Prostate gland (tissue), 2 donors: ENCODE data around the gene CWF19L2. TPM values are rescaled to one million over a fixed set of nuclear protein-coding genes. Genes with fewer than 3 reads are reported as not detected.

ENCODE experiments used
- DNase-seq: peaks from one replicate; pipeline ENCODE4 v3.0.0-alpha.2; 2019; ENCODE audit warnings: low spot score
- H3K27ac ChIP-seq, 2 donors: fragments of 200-600 bp; sonication (generic); 2 replicates each; pipeline ENCODE4 v1.5.1; 2017 to 2019
- H3K27me3 ChIP-seq: fragments of 200-600 bp; sonication (generic); replicated peaks from 2 replicates; pipeline ENCODE4 v1.5.1; 2019; ENCODE audit not compliant: insufficient read depth
- H3K36me3 ChIP-seq, 2 donors: fragments of 200-600 bp; sonication (generic); 1 replicate in 1 of 2; 2 replicates in 1 of 2; pipeline versions ENCODE4 v1.5.1 to v1.8.1; 2017 to 2019
- H3K4me1 ChIP-seq: fragments of 200-600 bp; sonication (generic); replicated peaks from 2 replicates; pipeline ENCODE4 v1.5.1; 2019
- H3K4me3 ChIP-seq, 2 donors: fragments of 200-600 bp; sonication (generic); 2 replicates each; pipeline ENCODE4 v1.5.1; 2017 to 2019
- H3K9me3 ChIP-seq: fragments of 200-600 bp; sonication (generic); 2 replicates; pipeline ENCODE4 v1.5.1; 2017
- POLR2A ChIP-seq: fragments of 450-650 bp; IDR thresholded peaks from one replicate; pipeline ENCODE4 v1.6.1; 2016; ENCODE audit warnings: antibody characterized with exemption, mild to moderate bottlenecking
- POLR2AphosphoS5 ChIP-seq: sonication (generic); formaldehyde crosslinking; IDR thresholded peaks from one replicate; pipeline ENCODE4 v1.6.1; 2017; ENCODE audit warnings: antibody characterized with exemption
- WGBS: methylation state at CpG from one replicate; pipeline ENCODE4 v1.1.5; 2018; 5-methylcytosine and 5-hydroxymethylcytosine counted together
- intact Hi-C: fragments of 100-400 bp; cut with DNase I; formaldehyde crosslinking; loops from one replicate; pipeline ENCODE4 v1.14.2; 2022
- total RNA-seq, 2 donors: library from RNA; depleted of rRNA; stranded (reverse); fragments of >200 nt; gene quantifications; one replicate each; pipeline ENCODE4 v1.1.0, GENCODE V29; 2016
- TF ChIP-seq, protein P1 (sequence below), 4 experiments: fragments of 200-600 bp in 2 of 4; fragments of 450-650 bp in 2 of 4; sonication (generic) in 2 of 4; IDR thresholded peaks; 1 replicate in 3 of 4; 2 replicates in 1 of 4; pipeline ENCODE4 v1.5.1; 2016 to 2019; ENCODE audit warnings: antibody characterized with exemption in 4 of 4, mild to moderate bottlenecking in 2 of 4, moderate library complexity in 2 of 4

CWF19L2 gene
- total RNA-seq, 2 donors from 2014 or later: 10.6 to 22.1 TPM

DNA sequence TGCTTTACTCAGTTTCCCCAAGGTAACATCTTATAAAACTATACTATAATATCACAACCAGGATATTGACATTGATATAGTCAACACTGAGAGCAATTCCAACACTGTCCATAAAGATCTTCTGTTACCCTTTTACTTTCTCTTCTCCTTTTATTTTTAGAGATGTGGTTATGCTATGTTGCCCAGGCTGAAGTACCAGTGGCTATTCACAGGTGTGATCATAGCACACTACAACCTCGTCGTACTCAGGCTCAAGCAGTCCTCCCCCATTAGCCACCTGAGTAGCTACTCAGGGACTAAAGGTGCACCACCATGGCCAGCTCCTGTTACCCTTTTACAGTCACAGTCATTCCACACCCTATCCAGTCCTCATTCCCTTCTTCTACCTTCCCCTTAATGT lies 119.7 kb downstream of the CWF19L2 start:
- no peaks in the 10 kb centered on the region for H3K4me1 ChIP-seq
- no peaks in the 10 kb centered on the region for H3K36me3 ChIP-seq
- no peak overlapping the region for H3K4me3 ChIP-seq
- WGBS: 92% methylated on average over 2 of the region's 2 CpGs
- no peak overlapping the region for H3K27ac ChIP-seq
- intact Hi-C loops: no loop called here
- no peak for DNase-seq
- H3K9me3 ChIP-seq: no peaks in the 10 kb centered on the region
- H3K27me3 ChIP-seq: no peaks in the 10 kb centered on the region
- TF ChIP-seq, protein P1, sequence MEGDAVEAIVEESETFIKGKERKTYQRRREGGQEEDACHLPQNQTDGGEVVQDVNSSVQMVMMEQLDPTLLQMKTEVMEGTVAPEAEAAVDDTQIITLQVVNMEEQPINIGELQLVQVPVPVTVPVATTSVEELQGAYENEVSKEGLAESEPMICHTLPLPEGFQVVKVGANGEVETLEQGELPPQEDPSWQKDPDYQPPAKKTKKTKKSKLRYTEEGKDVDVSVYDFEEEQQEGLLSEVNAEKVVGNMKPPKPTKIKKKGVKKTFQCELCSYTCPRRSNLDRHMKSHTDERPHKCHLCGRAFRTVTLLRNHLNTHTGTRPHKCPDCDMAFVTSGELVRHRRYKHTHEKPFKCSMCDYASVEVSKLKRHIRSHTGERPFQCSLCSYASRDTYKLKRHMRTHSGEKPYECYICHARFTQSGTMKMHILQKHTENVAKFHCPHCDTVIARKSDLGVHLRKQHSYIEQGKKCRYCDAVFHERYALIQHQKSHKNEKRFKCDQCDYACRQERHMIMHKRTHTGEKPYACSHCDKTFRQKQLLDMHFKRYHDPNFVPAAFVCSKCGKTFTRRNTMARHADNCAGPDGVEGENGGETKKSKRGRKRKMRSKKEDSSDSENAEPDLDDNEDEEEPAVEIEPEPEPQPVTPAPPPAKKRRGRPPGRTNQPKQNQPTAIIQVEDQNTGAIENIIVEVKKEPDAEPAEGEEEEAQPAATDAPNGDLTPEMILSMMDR (IDR thresholded peaks at IDR 0.05): no peak

DNA sequence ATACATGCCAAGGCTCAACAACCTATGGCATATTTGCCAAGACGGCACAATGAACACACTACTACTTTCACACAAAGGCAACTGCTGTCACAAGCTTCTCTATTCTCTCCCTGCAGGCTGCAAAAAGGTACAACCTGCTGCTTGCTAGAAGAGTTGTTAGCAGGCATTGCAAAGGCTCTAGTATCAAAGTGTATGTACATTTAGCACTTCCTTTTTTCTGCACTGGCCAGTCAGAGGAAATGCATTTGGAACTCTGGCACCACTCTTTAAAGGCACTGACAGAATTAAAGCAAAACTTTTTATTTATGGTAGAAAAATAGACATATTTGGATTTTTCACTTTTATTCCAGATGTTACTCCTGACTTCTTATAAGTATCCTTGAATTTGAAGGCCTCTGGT lies 125.9 kb downstream of the CWF19L2 start:
- no peak for DNase-seq
- TF ChIP-seq, protein P1 (IDR thresholded peaks at IDR 0.05): no peak
- TF ChIP-seq POLR2AphosphoS5 (no peak), POLR2A (no peak)
- Histone ChIP-seq H3K4me3 (no peak overlapping the region), H3K9me3 (no peaks in the 10 kb centered on the region), H3K4me1 (no peaks in the 10 kb centered on the region), H3K27ac (no peak overlapping the region), H3K27me3 (no peaks in the 10 kb centered on the region), H3K36me3 (no peaks in the 10 kb centered on the region)
- intact Hi-C loops: no loop called here
- 100% methylated on average over 1 of the region's 1 CpG for WGBS

DNA sequence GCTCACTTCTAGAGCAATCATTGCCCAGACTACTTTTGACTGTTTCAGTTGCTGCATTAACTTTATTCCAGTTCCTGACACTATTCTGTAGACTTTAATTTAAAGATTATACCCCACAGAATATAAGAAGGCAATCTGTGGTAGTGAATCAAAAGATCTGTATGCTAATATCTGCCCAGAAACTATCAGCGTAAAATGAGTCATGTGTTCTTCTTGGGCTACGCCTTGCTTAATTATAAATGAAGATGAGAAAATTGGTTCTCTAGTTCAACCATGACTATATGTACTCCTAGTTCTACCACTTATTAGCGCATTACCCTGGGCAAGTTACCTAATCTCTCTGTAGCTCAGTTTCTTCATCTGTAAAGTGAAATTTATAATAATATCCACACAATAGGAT lies 128.5 kb downstream of the CWF19L2 start:
- 99% methylated on average over 3 of the region's 3 CpGs for WGBS
- no peaks in the 10 kb centered on the region for H3K9me3 ChIP-seq
- H3K4me1 ChIP-seq: no peaks in the 10 kb centered on the region
- no peak overlapping the region for H3K27ac ChIP-seq
- no peak for DNase-seq
- peaks cover 0 to 3% of the 10 kb centered on the region in 2 donors for H3K36me3 ChIP-seq
- H3K4me3 ChIP-seq: no peak overlapping the region
- intact Hi-C loops: no loop called here
- TF ChIP-seq, protein P1 (IDR thresholded peaks at IDR 0.05): no peak
- TF ChIP-seq POLR2A: no peak
- TF ChIP-seq POLR2AphosphoS5: no peak
- H3K27me3 ChIP-seq: no peaks in the 10 kb centered on the region

DNA sequence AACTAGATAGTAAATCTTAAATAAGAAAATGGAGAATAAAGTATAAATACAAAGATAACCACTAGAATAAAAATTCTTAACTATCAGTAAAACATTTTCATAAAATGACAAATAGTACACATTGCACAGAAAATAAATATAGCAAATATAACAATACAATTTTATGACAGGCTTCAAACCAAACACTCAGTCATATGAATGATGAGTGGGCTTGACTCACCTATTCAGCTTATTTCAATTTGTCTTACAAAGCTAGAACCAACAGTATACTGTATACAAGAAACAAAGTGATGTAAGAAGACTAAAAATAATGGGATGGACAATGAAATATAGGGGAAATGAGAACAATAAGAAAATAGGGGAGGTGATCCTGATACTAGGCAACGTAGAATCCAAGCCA lies 141.2 kb downstream of the CWF19L2 start:
- Histone ChIP-seq H3K4me3 (no peak overlapping the region), H3K36me3 (no peaks in the 10 kb centered on the region), H3K27me3 (no peaks in the 10 kb centered on the region), H3K4me1 (no peaks in the 10 kb centered on the region), H3K27ac (no peak overlapping the region), H3K9me3 (no peaks in the 10 kb centered on the region)
- TF ChIP-seq POLR2AphosphoS5 (no peak), POLR2A (no peak)
- TF ChIP-seq, protein P1 (IDR thresholded peaks at IDR 0.05): no peak
- DNase-seq: no peak
- WGBS: 100% methylated on average over 1 of the region's 1 CpG
- intact Hi-C loops: no loop called here

DNA sequence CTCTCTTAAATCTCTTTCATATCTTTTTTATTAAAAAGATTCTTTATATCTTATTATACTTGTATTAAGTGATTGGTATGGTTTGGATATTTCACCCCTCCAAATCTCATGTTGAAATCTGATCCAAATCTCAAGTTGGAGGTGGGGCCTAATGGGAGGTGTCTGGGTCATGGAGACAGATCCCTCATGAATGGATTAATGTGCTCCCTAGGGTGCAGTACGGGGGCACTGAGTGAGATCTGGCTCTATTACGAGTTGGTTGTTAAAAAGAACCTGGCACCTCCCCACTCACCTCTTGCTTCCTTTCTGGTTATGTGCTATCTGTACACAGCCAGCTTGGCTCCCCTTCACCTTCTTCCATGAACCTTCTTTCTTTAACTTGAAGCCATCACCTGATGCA lies 149.6 kb downstream of the CWF19L2 start:
- WGBS: 77% methylated on average over 2 of the region's 2 CpGs
- intact Hi-C loops: no loop called here
- no peaks in the 10 kb centered on the region for H3K4me1 ChIP-seq
- no peaks in the 10 kb centered on the region for H3K36me3 ChIP-seq
- DNase-seq: no peak
- no peaks in the 10 kb centered on the region for H3K9me3 ChIP-seq
- no peak overlapping the region for H3K27ac ChIP-seq
- no peak overlapping the region for H3K4me3 ChIP-seq
- no peak for TF ChIP-seq POLR2AphosphoS5
- TF ChIP-seq, protein P1 (IDR thresholded peaks at IDR 0.05): no peak
- no peaks in the 10 kb centered on the region for H3K27me3 ChIP-seq
